NT2/D1 (cell line): Measurements from ENCODE around the gene ITGBL1.

Source experiments
- DNase-seq: peaks from one replicate; pipeline ENCODE4 v3.0.0-alpha.2; 2011; ENCODE audit warnings: low read depth, low spot score
- H3K27me3 ChIP-seq: 2 replicates; pipeline ENCODE4 v1.6.0; 2011; ENCODE audit warnings: mild to moderate bottlenecking; ENCODE audit not compliant: insufficient read length, insufficient read depth
- H3K36me3 ChIP-seq: 2 replicates; pipeline ENCODE4 v1.6.1; 2011; ENCODE audit warnings: mild to moderate bottlenecking, low read length, mixed read lengths; ENCODE audit not compliant: insufficient read depth, insufficient read length
- H3K4me1 ChIP-seq: 2 replicates; pipeline ENCODE4 v1.5.1; 2011; ENCODE audit not compliant: insufficient read depth, insufficient read length
- H3K4me3 ChIP-seq: 2 replicates; pipeline ENCODE4 v1.5.1; 2011; ENCODE audit warnings: low read depth; ENCODE audit not compliant: insufficient read length
- H3K9ac ChIP-seq: 2 replicates; pipeline ENCODE4 v1.6.0; 2011; ENCODE audit warnings: low read depth; ENCODE audit not compliant: insufficient read length
- H3K9me3 ChIP-seq: 2 replicates; pipeline ENCODE4 v1.5.1; 2011; ENCODE audit warnings: mild to moderate bottlenecking, low read length; ENCODE audit not compliant: insufficient read depth
- SUZ12 ChIP-seq: IDR thresholded peaks from 2 replicates; pipeline ENCODE4 v1.6.1; 2011; ENCODE audit not compliant: insufficient read length, insufficient read depth; ENCODE audit errors: extremely low read depth
- YY1 ChIP-seq: IDR thresholded peaks from 2 replicates; pipeline ENCODE4 v1.6.1; 2011; ENCODE audit not compliant: insufficient read length, insufficient read depth
- ZNF274 ChIP-seq: IDR thresholded peaks from 2 replicates; pipeline ENCODE4 v1.6.1; 2011; ENCODE audit warnings: mild to moderate bottlenecking, low read depth, low read length

Gene ITGBL1

GRCh38 chr13:101492251-101492910 lies 39.9 kb downstream of the ITGBL1 start:
- no peaks in the 10 kb centered on the region for H3K4me1 ChIP-seq
- DNase-seq: no peak
- no peaks in the 10 kb centered on the region for H3K9me3 ChIP-seq
- no peak overlapping the region for H3K4me3 ChIP-seq
- no peak overlapping the region for H3K9ac ChIP-seq
- no peaks in the 10 kb centered on the region for H3K36me3 ChIP-seq
- H3K27me3 ChIP-seq: no peaks in the 10 kb centered on the region
- TF ChIP-seq SUZ12 (no peak), YY1 (no peak), ZNF274 (no peak)

- TF ChIP-seq SUZ12: no peak
- TF ChIP-seq ZNF274: no peak
- TF ChIP-seq YY1: no peak
- Histone ChIP-seq H3K4me1 (no peaks in the 10 kb centered on the region), H3K9ac (no peak overlapping the region), H3K9me3 (no peaks in the 10 kb centered on the region), H3K36me3 (no peaks in the 10 kb centered on the region), H3K27me3 (no peaks in the 10 kb centered on the region), H3K4me3 (no peak overlapping the region)
- no peak for DNase-seq
These were observed 41.1 kb downstream of the ITGBL1 start for GRCh38 chr13:101493541-101493940.

DNA sequence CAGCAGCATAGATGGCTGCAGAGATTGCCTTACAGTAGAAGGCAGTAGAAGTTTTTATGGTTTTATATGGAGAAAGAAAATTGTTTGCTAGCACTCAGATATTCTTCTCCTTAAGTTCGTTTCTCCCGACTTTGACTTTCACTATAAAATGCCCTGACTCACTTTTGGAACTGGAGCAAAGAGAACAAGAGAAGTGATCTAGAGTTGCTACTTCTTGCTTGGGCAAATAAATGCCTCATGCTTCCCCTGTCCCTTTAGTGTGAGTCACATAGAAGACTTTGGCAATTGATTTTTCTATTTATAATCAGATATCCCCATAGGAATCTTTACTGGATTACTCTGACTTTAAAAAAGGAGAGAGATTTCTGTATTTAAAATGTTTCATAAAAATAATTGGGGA lies 46.9 kb downstream of the ITGBL1 start:
- no peak for DNase-seq
- no peak overlapping the region for H3K9ac ChIP-seq
- TF ChIP-seq SUZ12 (no peak), ZNF274 (no peak), YY1 (no peak)
- H3K36me3 ChIP-seq: no peaks in the 10 kb centered on the region
- H3K4me3 ChIP-seq: no peak overlapping the region
- no peaks in the 10 kb centered on the region for H3K27me3 ChIP-seq
- H3K9me3 ChIP-seq: no peaks in the 10 kb centered on the region
- H3K4me1 ChIP-seq: no peaks in the 10 kb centered on the region

- H3K4me1 ChIP-seq: no peaks in the 10 kb centered on the region
- H3K4me3 ChIP-seq: no peak overlapping the region
- H3K36me3 ChIP-seq: no peaks in the 10 kb centered on the region
- H3K9me3 ChIP-seq: no peaks in the 10 kb centered on the region
- DNase-seq: no peak
- TF ChIP-seq ZNF274: no peak
- no peak for TF ChIP-seq SUZ12
- no peak for TF ChIP-seq YY1
- no peaks in the 10 kb centered on the region for H3K27me3 ChIP-seq
- no peak overlapping the region for H3K9ac ChIP-seq
These were observed 50.1 kb downstream of the ITGBL1 start for GRCh38 chr13:101502618-101503017.

DNA sequence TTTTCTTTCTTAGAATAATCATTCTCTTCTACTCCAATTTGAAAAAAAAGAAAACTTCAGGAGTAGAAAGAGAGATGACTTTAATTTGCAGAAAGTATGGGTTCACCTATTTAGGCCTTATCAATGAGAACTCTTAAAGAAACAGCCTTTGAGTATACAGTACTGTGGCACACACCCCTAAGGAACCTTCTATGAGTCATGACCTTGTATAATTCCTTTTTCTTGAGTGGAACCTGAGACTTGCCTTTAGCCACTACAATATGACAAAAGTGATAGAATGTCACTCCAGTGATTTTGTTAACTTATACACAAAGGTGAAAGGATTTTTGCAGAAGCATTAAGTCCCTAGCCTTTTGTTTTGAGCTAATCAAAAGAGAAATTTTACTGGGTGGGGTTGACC lies 58.7 kb downstream of the ITGBL1 start:
- Histone ChIP-seq H3K9me3 (no peaks in the 10 kb centered on the region), H3K9ac (no peak overlapping the region), H3K4me1 (no peaks in the 10 kb centered on the region), H3K4me3 (no peak overlapping the region), H3K36me3 (no peaks in the 10 kb centered on the region), H3K27me3 (no peaks in the 10 kb centered on the region)
- TF ChIP-seq ZNF274 (no peak), YY1 (no peak), SUZ12 (no peak)
- DNase-seq: no peak

GRCh38 chr13:101511766-101512165 lies 59.3 kb downstream of the ITGBL1 start:
- no peak overlapping the region for H3K9ac ChIP-seq
- no peaks in the 10 kb centered on the region for H3K36me3 ChIP-seq
- TF ChIP-seq ZNF274 (no peak), SUZ12 (no peak), YY1 (no peak)
- H3K4me3 ChIP-seq: no peak overlapping the region
- H3K27me3 ChIP-seq: no peaks in the 10 kb centered on the region
- no peak for DNase-seq
- H3K9me3 ChIP-seq: no peaks in the 10 kb centered on the region
- no peaks in the 10 kb centered on the region for H3K4me1 ChIP-seq

- H3K27me3 ChIP-seq: no peaks in the 10 kb centered on the region
- no peaks in the 10 kb centered on the region for H3K36me3 ChIP-seq
- no peak for TF ChIP-seq SUZ12
- TF ChIP-seq YY1: no peak
- TF ChIP-seq ZNF274: no peak
- H3K9ac ChIP-seq: no peak overlapping the region
- H3K4me3 ChIP-seq: no peak overlapping the region
- H3K4me1 ChIP-seq: no peaks in the 10 kb centered on the region
- DNase-seq: no peak
- no peaks in the 10 kb centered on the region for H3K9me3 ChIP-seq
These were observed 60.2 kb downstream of the ITGBL1 start for GRCh38 chr13:101512650-101513049.
